Caki2 (cell line): ENCODE measurements around the gene MBD1. TPM values are rescaled to one million over a fixed set of nuclear protein-coding genes. Genes with fewer than 3 reads are reported as not detected.
"Not testable (repeated sequence)": the region's sequence is repeated elsewhere in the genome, so short reads cannot be mapped to it uniquely, and the experiment has no call there.

ENCODE experiments used
- DNase-seq: peaks from one replicate; pipeline ENCODE4 v3.0.0-alpha.2; 2015; ENCODE audit warnings: low read depth
- in situ Hi-C: cut with HindIII; loops from 2 replicates; pipeline ENCODE4 v1.10.0; 2016; ENCODE audit warnings: low sequenced_read_pairs, low pct_unique_long_range_greater_than_20kb, mixed read lengths
- total RNA-seq: library from RNA; depleted of rRNA; stranded (reverse); fragments of >200 nt; shearing (Covaris generic); gene quantifications from 2 replicates; pipeline ENCODE4 v1.2.3, GENCODE V29; 2014; ENCODE audit warnings: low replicate concordance

MBD1 gene
- total RNA-seq, 1 experiment from 2014 or later = 22.7 TPM

DNA sequence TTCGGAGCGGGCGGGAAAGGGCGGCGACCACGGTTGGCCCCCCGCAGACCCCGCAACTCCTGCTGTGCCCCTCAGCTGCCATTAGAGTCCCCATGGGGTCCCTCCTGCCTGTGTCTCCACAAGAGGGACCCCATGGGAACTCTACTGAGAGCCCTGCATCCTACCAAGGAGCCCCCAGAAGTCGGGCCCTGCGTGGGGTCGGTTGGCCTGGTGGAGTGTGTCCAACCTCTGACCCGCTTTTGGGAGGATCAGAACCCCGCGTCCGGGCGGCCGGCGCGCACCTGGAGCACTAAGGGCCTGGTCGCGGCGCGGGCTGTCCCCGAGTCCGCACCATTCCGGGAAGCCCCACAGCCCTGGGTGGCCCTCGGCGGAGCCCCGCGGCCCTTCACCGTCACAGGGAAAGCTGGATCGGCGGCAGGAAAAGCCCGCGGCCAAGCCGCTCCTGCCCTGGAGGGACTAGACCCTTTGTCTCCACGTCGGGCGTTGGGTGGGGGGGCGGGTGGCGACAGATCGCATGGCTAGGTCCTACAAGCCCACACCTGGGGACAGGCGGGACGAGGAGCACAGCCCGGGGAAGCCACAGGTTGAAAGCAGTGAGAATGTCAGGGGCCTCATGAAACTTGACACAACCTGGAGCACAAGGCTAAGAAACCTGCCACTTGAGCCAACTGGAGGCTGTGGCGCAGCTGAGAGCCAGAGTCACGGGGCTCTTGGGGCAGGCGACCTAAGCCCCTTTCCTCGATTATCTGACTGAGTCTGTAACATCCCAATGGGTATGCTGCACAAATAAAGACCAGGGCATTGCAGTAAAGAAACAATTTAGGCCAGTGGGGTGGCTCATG is 17.3 kb upstream of the MBD1 start:
- DNase-seq = no peak

DNA sequence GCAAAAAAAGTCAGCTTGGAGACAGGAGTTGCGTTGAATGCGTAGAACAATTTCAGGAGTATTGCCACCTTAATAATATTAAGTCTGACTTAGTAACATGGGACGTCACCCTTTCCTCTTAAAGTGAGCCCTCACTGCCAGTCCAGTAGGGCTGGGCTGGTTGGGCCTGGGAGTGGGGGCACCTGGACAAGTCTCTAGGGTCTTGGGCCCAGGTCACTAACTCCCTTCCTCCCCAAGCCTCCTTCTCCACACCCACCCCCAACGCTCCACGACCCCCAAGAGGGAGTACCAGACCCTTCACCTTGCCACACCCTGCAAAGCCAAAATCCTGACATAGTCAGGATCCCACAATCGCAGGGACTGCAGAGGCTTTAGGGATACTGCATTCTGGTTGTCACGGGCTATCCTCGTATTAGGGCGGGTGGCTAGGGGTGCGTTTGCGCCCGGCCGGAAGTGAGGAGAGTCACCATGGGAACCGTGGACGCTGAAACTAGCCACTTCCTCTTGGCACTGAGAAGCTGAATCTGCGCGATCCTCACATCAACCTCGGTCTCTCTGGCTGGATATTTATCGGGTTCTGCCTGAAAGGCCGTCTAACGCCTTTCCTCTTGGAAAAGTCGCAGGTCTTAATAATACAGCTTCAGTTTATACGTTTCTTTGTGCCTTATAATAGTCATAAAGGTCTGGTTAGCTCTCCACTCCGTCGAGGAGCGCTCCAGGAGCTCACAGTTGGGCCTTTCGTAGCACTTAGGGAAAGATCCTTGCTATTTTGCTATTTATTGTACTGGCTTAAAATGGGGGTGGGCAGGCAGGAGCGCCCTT is 16.5 kb upstream of the MBD1 start:
- in situ Hi-C loops = no loop called here
- DNase-seq = no peak

More for the DNA sequence above, 17.3 kb upstream of the MBD1 start:
- in situ Hi-C loops = no loop called here

DNA sequence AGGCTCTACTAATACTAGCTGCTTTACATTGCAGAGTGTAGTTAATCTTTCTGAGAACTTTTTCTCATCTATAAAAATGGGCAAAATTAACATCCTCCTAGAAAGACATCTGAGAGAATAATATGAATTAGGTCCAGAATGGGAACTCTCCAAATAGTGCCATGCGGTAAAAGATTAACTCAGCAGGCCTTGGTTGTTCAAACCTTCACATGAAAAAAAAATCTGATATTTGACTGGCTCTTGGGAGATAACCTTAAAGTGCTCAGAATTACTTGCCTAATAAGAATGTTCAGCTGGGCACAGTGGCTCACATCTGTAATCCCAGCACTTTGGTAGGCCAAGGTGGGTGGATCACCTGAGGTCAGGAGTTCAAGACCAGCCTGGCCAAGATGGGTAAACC is 11.7 kb upstream of the MBD1 start:
- in situ Hi-C loops = no loop called here
- no peak for DNase-seq

DNA sequence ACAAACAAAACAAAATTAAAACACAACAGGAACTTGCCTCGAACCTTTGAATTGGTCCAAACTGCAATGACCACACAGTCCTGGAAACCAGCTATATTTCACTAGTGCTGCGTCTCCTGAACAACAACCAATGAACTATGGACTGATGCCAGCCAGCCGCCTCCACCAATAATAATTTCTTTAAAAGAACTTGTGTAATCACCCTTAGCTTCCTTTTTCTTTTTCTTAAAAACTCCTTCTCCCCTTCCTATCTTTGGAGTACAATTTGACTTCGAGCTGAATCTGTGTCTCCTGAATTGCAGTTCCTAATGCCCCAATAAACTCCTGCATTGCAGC is 7.8 kb upstream of the MBD1 start:
- no peak for DNase-seq
- in situ Hi-C loops = no loop called here

DNA sequence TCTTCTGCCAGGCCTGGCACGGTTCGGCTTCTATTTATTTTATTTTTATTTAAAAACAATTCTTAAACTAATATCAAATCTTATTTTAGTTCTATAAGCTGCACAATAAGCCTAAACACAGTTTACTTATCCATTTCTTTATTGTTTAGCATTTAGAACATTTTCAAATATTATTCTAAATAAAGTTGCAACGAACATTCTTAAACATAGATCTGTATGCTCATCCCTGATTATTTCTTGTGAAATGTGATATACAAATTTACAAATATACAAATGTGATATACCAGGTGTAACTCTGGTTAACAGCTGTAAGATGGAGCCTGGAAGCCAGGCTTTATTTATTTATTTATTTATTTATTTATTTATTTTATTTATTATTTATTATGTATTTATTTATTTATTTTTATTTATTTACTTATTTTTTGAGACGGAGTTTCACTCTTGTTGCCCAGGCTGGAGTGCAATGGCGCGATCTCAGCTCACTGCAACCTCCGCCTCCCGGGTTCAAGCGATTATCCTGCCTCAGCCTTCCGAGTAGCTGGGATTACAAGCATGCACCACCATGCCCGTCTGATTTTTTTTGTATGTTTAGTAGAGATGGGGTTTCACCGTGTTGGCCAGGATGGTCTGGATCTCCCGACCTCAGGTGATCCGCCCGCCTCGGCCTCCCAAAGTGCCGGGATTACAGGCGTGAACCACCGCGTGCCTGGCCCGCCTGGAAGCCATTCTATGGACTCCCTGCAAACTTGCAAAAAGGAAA is 7.2 kb upstream of the MBD1 start:
- in situ Hi-C loops, DNase-seq: not testable (repeated sequence)

DNA sequence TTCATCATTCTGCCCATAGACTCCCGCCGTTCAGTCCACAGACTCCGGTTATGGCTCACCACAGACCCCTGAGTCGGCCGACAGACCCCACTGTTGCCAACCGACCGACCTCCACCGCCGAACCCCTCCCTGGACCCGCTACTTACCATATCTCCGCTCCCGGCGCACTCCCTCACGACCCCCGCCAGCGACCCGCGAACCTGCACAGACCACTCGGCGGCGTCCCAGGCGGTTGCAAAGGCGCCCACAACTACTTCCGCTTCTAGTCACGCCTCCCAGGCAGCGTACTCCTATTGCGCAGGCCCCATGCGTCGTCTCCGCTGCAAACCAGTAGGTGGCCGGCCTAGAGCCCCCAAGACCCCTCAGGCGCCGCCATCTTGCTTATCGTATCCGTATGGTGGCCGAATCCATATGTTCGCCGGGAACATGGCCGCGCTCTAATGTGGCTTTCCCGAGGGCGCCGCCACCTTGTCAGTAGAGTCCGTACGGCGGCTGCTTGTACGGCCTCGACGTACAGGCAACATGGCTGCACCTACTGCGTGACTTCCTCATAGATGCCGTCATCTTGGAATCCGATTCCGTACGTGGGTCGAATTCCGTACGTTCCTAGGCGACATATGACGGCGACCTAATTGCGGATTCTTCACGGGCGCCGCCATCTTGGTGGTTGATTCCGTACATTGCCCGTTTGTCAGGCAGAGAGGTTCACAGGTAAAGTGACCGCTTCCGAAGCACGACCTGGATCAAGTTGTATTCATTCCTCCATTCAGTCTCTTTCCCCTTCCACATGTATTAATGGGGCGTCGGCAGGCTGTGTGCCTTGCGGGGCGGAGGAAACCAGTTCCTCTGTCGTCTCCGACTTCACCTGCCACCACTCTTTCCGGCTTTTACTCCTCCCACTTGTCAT is 6.4 kb upstream of the MBD1 start, which contains the start of gene CXXC1:
Gene CXXC1 (minus strand): TSS at position 252 of the 907 bp plus-strand sequence. CDS start 103 bp downstream, at position 149.
- in situ Hi-C loops = no loop called here
- DNase-seq = peak; percentile 93

DNA sequence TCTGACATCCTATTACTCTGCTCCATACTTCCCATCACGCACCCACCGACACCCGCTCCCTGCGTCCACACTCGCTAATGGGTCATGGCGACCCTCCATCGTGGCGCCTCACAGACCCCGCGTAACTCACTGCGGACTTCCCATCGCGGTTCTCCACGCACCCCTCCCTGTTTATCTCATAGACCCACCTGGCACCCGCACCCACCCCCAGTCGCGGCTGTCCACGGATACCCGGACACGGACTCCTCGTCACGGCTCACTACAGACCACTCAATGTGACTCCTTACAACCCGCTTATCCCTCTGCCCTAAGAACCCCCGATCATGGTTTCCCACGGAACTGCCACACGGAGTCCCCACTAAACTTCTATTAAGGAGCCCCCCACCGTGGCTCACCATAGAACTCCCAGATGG is 5.7 kb upstream of the MBD1 start:
- in situ Hi-C loops = no loop called here
- no peak for DNase-seq

DNA sequence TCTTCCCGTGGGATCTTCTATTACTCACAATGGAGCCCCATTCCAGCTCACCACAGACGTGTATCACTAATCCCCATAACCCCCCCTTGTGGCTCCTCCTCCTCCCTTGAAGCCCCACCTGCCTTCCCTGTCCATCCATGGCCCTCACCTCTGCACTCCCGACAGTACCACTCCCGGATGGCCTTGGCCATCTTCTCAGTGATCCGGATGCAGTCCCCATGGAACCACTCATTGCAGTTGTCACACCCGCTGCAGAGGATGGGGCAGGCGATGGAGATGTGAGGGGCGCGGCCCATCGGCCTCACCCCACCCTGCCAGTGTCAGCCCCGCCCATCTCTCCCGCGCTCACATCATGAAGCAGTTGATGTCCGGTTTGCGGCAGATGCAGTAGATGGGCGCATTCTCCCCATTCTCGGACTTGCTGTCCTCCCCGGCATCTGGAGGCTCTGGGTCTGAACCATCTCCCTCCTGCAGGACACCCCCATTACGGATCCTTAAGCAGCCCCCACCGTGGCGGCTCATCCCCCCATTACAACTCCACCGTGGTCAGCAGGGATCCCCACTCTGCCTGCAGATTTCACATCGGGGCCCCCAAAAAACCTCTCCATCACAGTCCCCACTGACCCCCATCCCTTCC is 5.2 kb upstream of the MBD1 start:
- peak; percentile 54 for DNase-seq
- in situ Hi-C loops = no loop called here

DNA sequence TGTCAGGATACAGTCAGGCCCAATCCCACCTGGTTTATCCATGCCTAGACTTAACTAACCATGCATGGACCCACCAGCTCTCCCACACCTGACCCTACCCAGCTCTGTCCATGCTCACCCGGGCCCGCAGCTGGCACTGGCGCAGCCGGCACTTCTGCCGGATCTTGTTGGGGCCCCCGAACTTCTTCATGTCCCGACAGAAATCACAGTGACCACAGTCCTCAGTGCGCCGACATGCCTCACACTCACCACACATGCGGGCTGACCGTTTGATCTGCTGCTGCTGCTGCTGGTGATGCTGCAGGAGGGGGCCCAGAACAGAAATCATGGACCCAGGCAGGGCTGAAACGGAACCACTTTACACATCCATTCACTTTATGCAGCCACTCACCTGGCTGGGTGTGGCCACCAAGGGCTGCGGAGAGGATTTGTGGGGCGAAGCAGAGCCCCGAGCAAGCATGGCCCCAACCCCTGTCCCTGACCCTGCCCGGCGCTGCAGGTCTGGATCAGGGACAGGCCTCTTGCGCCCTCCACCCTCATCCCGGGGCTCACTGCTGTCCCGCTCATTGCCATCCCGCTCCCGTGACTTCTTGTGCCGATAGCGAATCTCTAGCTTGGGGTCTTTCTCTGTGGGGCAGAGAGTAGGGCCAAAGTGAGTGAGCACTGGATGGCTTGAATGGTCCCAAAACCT is 4.5 kb upstream of the MBD1 start:
- in situ Hi-C loops = no loop called here
- DNase-seq = no peak

DNA sequence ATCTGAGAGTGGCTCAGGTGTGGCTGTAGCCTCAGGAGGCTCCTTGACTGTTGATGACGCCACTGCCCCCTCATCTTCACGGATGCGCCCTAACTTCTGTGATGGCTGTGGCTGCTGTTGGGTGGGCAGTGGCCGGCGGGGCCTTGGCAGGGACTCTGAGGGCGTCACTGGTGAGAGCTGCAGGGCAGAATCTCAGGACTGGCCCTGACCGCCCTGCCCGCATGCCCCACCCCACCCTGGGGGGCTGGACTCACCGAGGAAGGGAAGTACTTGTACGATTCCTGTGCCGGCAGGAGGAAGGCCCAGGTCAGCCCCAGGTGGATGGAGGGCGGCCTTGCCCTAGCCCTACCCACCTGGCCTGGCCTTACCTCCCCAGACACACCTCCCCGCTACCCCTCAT is 3.7 kb upstream of the MBD1 start:
- in situ Hi-C loops = no loop called here
- DNase-seq = no peak

DNA sequence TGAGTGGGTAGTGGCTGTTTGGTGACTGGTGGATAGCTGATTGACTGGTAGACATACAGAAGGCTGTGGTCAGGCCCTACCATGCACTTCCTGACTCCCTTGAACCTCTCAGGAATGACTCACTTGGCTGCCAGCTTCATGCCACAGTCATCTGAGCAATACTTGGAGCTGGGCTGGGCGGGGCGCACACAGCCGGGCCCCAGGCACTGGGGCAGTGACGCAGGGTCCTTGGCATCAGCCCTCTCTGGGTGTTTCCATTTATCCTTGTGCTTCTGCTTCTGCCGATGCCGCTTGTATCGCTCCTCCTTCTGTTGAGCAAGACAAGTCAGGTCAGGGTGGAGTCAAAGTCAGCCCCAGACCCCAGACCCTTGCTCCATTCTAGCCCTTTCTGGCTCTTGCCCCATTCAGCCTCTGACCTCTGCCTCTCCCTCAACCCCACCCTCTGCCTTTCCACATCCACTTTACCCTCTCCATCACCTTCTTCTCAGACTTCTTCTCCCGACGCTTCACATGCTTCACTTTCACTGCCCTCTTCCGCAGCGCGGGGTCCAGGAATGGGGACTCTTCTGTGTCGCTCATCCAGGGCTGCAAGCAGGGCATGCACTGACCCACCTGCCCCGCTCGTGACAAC is 3.0 kb upstream of the MBD1 start:
- in situ Hi-C loops = no loop called here
- DNase-seq = no peak

DNA sequence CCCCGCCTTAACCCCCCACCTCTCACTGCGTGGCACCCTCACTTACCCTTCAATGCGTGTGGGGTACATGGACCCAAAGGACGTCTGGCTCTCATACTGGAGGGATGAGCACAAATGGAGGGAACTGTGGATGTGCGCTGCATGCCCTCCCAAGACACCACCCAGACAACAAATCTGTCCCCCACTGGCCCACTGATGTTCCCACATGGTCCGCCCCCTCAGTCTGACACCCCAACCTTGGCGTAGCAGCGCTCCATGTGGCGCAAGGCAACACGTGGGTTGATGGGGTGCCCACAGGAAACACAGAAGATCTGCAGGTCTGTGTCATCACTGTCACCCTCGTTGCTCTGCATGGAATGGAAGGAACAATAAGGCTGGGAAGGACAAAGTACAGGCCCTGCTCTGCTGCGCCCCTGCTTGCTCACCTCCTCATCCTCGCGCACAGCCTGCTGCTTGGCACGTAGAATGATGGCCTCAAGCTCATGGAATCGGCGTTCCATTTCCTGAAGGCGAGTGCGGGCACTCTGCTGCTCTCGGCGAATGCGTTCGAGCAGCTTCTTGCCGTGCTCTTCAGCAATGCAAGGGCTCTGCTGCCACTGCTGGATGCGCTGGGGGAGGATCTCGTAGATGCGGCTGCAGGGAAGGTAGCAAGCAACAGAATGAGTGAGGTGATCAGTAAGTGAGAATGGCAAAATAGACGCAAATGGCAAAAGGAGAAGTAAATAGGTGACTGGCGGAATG is 2.3 kb upstream of the MBD1 start:
- in situ Hi-C loops = no loop called here

DNA sequence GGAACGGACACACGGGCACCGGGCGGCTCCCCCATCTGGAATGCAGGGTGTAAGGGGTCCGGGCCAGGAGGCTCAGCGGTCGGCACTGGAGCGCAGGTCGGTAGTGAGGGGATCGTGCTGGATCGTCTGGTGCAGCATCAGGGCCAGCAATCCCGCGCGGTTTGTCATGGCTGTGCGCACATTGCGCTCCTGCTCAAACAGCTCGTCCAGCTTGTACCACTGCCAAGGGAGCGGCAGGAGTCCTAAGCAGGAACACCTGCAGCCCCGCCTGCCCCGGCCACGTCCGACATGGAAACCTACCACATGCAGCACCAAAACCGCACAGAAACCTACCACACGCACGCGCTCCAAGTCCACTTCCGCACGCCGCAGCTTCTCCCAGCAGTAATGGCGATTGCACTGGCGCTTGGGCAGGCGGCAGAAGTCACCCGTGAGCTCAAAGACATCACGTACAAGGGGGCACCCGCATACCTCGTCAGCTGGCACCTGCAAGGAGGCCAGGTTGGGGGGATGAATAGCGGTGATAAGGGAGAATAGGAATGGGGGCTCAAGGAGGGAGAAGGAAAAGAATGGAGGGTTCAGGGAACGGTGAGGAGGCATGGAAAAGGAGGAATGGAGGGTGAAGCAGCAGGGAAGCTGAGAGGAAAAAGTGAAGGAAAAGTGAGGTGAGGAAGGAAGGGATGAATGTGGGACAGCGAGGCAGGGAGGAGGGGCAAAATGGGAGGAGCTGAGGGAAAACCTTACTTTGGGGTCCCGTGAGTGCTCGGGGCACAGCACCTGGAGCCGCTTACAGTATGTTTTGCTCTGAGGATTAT is 1.4 kb upstream of the MBD1 start:
- no peak for DNase-seq
- in situ Hi-C loops = no loop called here

More for the DNA sequence above, 2.3 kb upstream of the MBD1 start:
- no peak for DNase-seq

DNA sequence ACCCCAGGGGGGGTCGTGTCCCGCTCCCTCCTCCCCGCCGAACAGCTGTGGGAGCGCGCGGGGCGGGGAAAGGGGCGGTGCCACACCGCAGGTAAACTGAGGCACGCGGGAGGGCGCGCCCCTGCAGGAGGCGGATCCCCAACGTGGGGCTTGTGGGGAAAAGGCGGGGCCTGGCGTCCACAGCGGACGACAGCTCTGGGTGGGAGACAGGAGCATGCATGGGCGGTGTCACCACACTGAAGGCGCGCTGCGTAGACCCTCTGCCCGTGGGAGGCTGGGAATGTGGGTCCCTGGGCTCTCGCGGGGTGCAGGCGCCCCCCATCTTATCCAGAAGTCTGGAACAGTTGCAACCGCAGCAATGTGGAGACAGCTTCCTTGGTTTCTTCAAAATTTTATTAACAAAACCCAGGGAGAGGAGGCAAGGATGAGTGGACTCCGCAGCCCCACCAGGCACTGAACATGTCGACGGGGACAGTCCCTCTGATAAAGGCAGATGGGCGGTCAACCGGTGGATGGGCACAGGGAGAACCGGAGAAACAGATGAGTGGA is 723 bp upstream of the MBD1 start:
- DNase-seq = no peak
- in situ Hi-C loops = no loop called here
